HG02588 (cell line): ENCODE measurements around the gene ZNF546.
A peak's percentile ranks its signal among the peaks of the same experiment; 100 is the strongest.
"Not testable (repeated sequence)": the region's sequence is repeated elsewhere in the genome, so short reads cannot be mapped to it uniquely, and the experiment has no call there.

ENCODE experiments used
- ATAC-seq: cut with Tn5 transposase; IDR thresholded peaks from one replicate; pipeline ENCODE4 v1.9.1; 2021; ENCODE audit warnings: mild to moderate bottlenecking, moderate library complexity; ENCODE audit not compliant: unreplicated experiment

The ZNF546 gene

GRCh38 chr19:39996811-39997637, at the start of gene ZNF546:
TSS of gene ZNF546 (plus strand) at chr19:39997060. CDS start at chr19:39998327, 1,267 bp downstream.
- ATAC-seq: peak; percentile 81

- no peak for ATAC-seq
Observed at GRCh38 chr19:39949026-39949747, 47.7 kb upstream of the ZNF546 start.

- no peak for ATAC-seq
Observed at GRCh38 chr19:39951065-39951650, 45.7 kb upstream of the ZNF546 start.

GRCh38 chr19:39951686-39952085, 45.2 kb upstream of the ZNF546 start:
- ATAC-seq: no peak

GRCh38 chr19:39953915-39954314, 42.9 kb upstream of the ZNF546 start:
- ATAC-seq: no peak

GRCh38 chr19:39957886-39958285, 39.0 kb upstream of the ZNF546 start:
- ATAC-seq: not testable (repeated sequence)

GRCh38 chr19:39958942-39959341, 37.9 kb upstream of the ZNF546 start:
- ATAC-seq: not testable (repeated sequence)

- not testable (repeated sequence) for ATAC-seq
Observed at GRCh38 chr19:39959407-39959806, 37.5 kb upstream of the ZNF546 start.

- no peak for ATAC-seq
Observed at GRCh38 chr19:39963898-39964297, 33.0 kb upstream of the ZNF546 start.

GRCh38 chr19:39966617-39967016, 30.2 kb upstream of the ZNF546 start:
- ATAC-seq: no peak

- ATAC-seq: no peak
Observed at GRCh38 chr19:39967561-39967960, 29.3 kb upstream of the ZNF546 start.

- no peak for ATAC-seq
Observed at GRCh38 chr19:39968789-39969188, 28.1 kb upstream of the ZNF546 start.

GRCh38 chr19:39969266-39969665, 27.6 kb upstream of the ZNF546 start:
- no peak for ATAC-seq

- no peak for ATAC-seq
Observed at GRCh38 chr19:39969681-39970424, 27.0 kb upstream of the ZNF546 start.

GRCh38 chr19:39970425-39970674, 26.5 kb upstream of the ZNF546 start:
- ATAC-seq: no peak

- ATAC-seq: peak; percentile 94
Observed at GRCh38 chr19:39970675-39971379, 26.0 kb upstream of the ZNF546 start, which contains the start of gene PSMC4. TSS of gene PSMC4 (plus strand) at chr19:39971165. CDS start at chr19:39971203, 38 bp downstream.

- no peak for ATAC-seq
Observed at GRCh38 chr19:39971380-39972035, 25.4 kb upstream of the ZNF546 start.

GRCh38 chr19:39974377-39975155, 22.3 kb upstream of the ZNF546 start:
- no peak for ATAC-seq

- ATAC-seq: no peak
Observed at GRCh38 chr19:39982883-39983282, 14.0 kb upstream of the ZNF546 start.
